ENCODE data around the gene POLR1B. TPM values are rescaled to one million over a fixed set of nuclear protein-coding genes. Genes with fewer than 3 reads are reported as not detected.
"Not testable (repeated sequence)": the region's sequence is repeated elsewhere in the genome, so short reads cannot be mapped to it uniquely, and the experiment has no call there.

POLR1B gene
- total RNA-seq, 1 donor from 2014 or later = 20.1 TPM

DNA sequence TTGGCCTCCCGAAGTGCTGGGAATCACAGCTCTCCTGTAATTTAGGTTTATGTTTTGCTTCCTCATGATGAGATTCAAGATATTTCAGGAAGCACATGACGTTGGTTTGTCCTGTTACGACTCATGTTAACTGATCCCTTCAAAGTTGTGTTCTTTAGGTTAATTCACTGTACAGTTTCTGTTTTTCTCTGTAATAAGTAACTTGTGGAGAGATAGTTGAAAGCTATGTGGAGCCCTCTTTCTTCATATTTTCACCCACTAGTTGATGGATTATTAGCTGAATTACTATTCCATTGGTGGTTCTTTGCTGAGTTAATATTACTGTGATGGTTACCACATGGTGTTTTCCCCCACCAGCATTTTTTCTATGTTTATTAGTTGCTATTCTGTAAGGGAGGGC lies 23.8 kb downstream of the POLR1B start:
- no peaks in the 10 kb centered on the region for H3K27me3 ChIP-seq
- H3K27ac ChIP-seq = no peak overlapping the region
- TF ChIP-seq EZH2phosphoT487 (IDR thresholded peaks at IDR 0.05) = no peak
- TF ChIP-seq, protein P1, sequence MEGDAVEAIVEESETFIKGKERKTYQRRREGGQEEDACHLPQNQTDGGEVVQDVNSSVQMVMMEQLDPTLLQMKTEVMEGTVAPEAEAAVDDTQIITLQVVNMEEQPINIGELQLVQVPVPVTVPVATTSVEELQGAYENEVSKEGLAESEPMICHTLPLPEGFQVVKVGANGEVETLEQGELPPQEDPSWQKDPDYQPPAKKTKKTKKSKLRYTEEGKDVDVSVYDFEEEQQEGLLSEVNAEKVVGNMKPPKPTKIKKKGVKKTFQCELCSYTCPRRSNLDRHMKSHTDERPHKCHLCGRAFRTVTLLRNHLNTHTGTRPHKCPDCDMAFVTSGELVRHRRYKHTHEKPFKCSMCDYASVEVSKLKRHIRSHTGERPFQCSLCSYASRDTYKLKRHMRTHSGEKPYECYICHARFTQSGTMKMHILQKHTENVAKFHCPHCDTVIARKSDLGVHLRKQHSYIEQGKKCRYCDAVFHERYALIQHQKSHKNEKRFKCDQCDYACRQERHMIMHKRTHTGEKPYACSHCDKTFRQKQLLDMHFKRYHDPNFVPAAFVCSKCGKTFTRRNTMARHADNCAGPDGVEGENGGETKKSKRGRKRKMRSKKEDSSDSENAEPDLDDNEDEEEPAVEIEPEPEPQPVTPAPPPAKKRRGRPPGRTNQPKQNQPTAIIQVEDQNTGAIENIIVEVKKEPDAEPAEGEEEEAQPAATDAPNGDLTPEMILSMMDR (IDR thresholded peaks at IDR 0.05) = no peak
- H3K9me3 ChIP-seq (ENCODE audit: low read depth) = no peaks in the 10 kb centered on the region
- H2AFZ ChIP-seq (replicated peaks) = no peak overlapping the region
- H3K4me1 ChIP-seq = no peaks in the 10 kb centered on the region
- H3K9ac ChIP-seq = no peak overlapping the region
- Mint-ChIP-seq H3K36me3 (peaks cover 42% of the 10 kb centered on the region), H3K9me3 (no peaks in the 10 kb centered on the region), H3K27ac (no peak overlapping the region), H3K4me1 (no peaks in the 10 kb centered on the region), H3K27me3 (ENCODE audit: insufficient read depth, low read depth) (no peaks in the 10 kb centered on the region), H3K4me3 (no peak overlapping the region)
- H3K4me2 ChIP-seq = no peak overlapping the region
- no peaks in the 10 kb centered on the region for H3F3A ChIP-seq (ENCODE audit: low read depth)
- peaks cover 8% of the 10 kb centered on the region for H3K36me3 ChIP-seq
- H3K4me3 ChIP-seq = no peak overlapping the region
- DNase-seq (ENCODE audit: low spot score) = no peak
- H4K20me1 ChIP-seq (ENCODE audit: low read depth) = no peaks in the 10 kb centered on the region
- H3K79me2 ChIP-seq (ENCODE audit: low read depth) = no peaks in the 10 kb centered on the region

DNA sequence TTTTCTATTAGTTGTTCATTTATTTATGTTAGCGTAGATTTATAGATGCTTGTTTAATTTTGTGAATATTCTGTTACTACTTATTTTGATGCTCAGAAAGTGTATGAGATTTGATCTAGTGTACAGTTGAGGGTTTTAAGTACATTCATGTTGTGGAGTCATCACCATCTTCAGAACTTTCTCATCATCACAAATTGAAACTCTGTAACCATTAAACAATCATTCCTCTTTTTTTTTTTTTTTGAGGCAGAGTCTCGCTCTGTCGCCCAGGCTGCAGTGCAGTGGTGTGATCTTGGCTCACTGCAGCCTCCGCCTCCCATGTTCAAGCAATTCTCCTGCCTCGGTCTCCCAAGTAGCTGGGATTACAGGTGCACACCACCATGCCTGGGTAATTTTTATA lies 24.2 kb downstream of the POLR1B start:
- not testable (repeated sequence) for H3K4me3 ChIP-seq; H3K27ac Mint-ChIP-seq; H3K79me2 ChIP-seq (ENCODE audit: low read depth); H3K4me1 Mint-ChIP-seq; DNase-seq (ENCODE audit: low spot score); H3K4me1 ChIP-seq; H2AFZ ChIP-seq (replicated peaks); H3K4me2 ChIP-seq; H3K27ac ChIP-seq; H3K4me3 Mint-ChIP-seq; H3K27me3 Mint-ChIP-seq (ENCODE audit: insufficient read depth, low read depth); H4K20me1 ChIP-seq (ENCODE audit: low read depth); H3K9me3 ChIP-seq (ENCODE audit: low read depth); H3K9ac ChIP-seq; H3K27me3 ChIP-seq; H3K36me3 ChIP-seq; H3K9me3 Mint-ChIP-seq; H3F3A ChIP-seq (ENCODE audit: low read depth)
- peaks cover 41% of the 10 kb centered on the region for H3K36me3 Mint-ChIP-seq

DNA sequence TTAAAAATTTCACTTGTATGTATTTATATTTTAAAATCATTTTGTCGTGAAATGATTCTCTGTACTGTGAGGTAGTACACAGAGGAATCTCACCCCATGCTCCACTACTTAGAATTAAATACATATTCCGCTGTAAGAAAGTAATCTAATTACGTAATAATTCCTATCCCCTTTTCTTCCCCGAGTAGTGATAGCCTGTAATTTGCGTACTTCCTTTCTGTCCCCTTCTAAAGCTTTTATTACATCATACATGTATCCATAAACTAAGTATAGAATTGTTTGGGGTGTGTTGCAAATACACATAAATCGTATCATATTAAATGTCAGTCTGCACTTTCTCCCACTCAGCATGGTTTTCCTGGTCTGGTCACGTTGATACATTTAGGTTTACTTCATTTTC lies 29.7 kb downstream of the POLR1B start:
- Histone ChIP-seq H3K79me2 (ENCODE audit: low read depth) (no peaks in the 10 kb centered on the region), H3K36me3 (peaks cover 9% of the 10 kb centered on the region), H3K9ac (no peak overlapping the region), H3K4me1 (no peaks in the 10 kb centered on the region), H4K20me1 (ENCODE audit: low read depth) (no peaks in the 10 kb centered on the region), H3K9me3 (ENCODE audit: low read depth) (no peaks in the 10 kb centered on the region), H3K27ac (no peak overlapping the region), H3F3A (ENCODE audit: low read depth) (no peaks in the 10 kb centered on the region), H3K4me2 (no peak overlapping the region), H3K4me3 (no peak overlapping the region), H3K27me3 (no peaks in the 10 kb centered on the region), H2AFZ (replicated peaks) (no peak overlapping the region)
- TF ChIP-seq EZH2 (IDR thresholded peaks at IDR 0.05) = no peak
- TF ChIP-seq, protein P1 (IDR thresholded peaks at IDR 0.05) = no peak
- TF ChIP-seq EZH2phosphoT487 (IDR thresholded peaks at IDR 0.05) = no peak
- Mint-ChIP-seq H3K4me1 (no peaks in the 10 kb centered on the region), H3K4me3 (no peak overlapping the region), H3K9me3 (no peaks in the 10 kb centered on the region), H3K27ac (no peak overlapping the region), H3K27me3 (ENCODE audit: insufficient read depth, low read depth) (no peaks in the 10 kb centered on the region), H3K36me3 (peaks cover 45% of the 10 kb centered on the region)
- DNase-seq (ENCODE audit: low spot score) = no peak

DNA sequence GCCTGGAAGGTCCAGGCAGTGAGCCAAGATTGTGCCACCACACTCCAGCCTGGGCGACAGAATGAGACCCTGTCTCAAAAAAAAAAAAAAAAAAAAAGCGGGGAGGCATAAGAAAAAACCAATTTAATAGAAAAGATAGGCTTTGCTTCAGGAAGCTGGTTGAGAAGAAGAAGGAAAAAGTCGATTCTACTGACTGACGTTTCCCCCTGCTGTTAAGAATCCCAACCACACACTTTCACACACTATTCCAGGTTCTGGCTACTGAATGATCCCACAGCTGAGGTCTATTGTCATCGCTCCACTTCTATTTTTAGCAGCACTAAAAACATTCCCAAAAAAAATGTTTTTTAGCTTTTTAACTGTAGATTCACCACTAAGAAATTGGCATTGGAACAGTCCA lies 35.5 kb downstream of the POLR1B start:
- H3K4me3 ChIP-seq = no peak overlapping the region
- no peak overlapping the region for H3K27ac Mint-ChIP-seq
- H3K9ac ChIP-seq = no peak overlapping the region
- TF ChIP-seq EZH2phosphoT487 (IDR thresholded peaks at IDR 0.05) = no peak
- TF ChIP-seq EZH2 (IDR thresholded peaks at IDR 0.05) = no peak
- TF ChIP-seq, protein P1 (IDR thresholded peaks at IDR 0.05) = peak; percentile 24
- no peaks in the 10 kb centered on the region for H3K27me3 ChIP-seq
- DNase-seq (ENCODE audit: low spot score) = peak; percentile 16
- H2AFZ ChIP-seq (replicated peaks) = no peak overlapping the region
- no peak overlapping the region for H3K27ac ChIP-seq
- no peaks in the 10 kb centered on the region for H3K9me3 ChIP-seq (ENCODE audit: low read depth)
- H3K4me3 Mint-ChIP-seq = no peak overlapping the region
- no peaks in the 10 kb centered on the region for H3K9me3 Mint-ChIP-seq
- H3K27me3 Mint-ChIP-seq (ENCODE audit: insufficient read depth, low read depth) = no peaks in the 10 kb centered on the region
- no peak overlapping the region for H3K4me2 ChIP-seq
- H3F3A ChIP-seq (ENCODE audit: low read depth) = peaks cover 3% of the 10 kb centered on the region
- peaks cover 18% of the 10 kb centered on the region for H3K36me3 Mint-ChIP-seq
- peaks cover 3% of the 10 kb centered on the region for H4K20me1 ChIP-seq (ENCODE audit: low read depth)
- no peaks in the 10 kb centered on the region for H3K79me2 ChIP-seq (ENCODE audit: low read depth)
- H3K36me3 ChIP-seq = peaks cover 4% of the 10 kb centered on the region
- peaks cover 2% of the 10 kb centered on the region for H3K4me1 Mint-ChIP-seq
- no peaks in the 10 kb centered on the region for H3K4me1 ChIP-seq
